HG02938 (cell line): ENCODE results near the gene TIE1.

ENCODE experiments used
- ATAC-seq: cut with Tn5 transposase; IDR thresholded peaks from one replicate; pipeline ENCODE4 v1.9.1; 2021; ENCODE audit warnings: mild to moderate bottlenecking, moderate library complexity; ENCODE audit not compliant: unreplicated experiment

Gene TIE1

DNA sequence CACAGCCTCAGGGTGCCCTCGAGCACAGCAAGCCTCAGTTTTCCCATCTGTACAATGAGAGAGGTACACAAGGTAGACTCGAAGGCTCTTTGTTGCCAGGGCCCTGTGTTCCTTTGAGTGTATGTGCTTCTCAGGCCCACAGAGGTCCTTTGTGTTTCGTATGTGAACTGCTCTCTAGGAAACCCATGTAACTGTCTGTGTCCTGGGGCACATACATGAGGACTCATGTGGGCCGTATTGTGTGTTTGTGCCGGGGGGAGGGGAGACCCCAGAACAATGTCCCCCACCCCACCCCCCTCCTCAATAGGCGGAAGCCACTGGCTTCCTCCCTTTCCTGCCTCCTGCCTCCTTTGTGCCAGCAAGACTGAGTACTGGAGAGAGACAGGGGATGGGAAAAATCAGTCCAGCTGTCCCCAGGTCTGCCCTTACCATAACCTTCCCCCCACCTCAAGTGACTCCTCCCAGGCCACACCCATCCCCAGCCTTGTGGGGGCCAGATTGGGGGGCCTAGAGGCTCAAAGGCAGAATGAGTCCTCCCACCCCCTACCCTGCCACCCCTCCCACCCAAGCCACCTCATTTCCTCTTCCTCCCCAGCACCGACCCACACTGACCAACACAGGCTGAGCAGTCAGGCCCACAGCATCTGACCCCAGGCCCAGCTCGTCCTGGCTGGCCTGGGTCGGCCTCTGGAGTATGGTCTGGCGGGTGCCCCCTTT lies at the start of gene TIE1:
TIE1 (plus strand) TSS at position 605 of the 717 bp plus-strand sequence; CDS start at position 695, 90 bp downstream.
- ATAC-seq: no peak

DNA sequence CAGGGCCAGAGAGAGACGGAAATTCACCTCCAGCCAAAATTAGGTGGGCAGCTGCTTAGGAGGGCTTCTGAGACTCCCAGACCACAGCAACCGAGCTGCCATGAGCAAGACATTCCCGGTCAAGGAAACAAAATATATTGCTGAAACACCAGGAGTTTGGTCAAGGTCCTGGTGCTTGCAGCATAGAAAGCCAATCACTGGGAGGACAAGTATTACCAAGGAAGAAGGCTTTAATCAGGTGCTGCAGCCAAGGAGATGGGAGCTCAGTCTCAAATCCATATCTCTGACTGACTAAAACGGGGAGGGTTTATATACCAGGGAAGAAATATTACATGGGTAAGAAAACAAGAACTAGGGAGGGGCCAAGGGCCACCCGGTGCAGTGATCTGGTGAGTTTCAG lies 49.8 kb upstream of the TIE1 start:
- no peak for ATAC-seq

DNA sequence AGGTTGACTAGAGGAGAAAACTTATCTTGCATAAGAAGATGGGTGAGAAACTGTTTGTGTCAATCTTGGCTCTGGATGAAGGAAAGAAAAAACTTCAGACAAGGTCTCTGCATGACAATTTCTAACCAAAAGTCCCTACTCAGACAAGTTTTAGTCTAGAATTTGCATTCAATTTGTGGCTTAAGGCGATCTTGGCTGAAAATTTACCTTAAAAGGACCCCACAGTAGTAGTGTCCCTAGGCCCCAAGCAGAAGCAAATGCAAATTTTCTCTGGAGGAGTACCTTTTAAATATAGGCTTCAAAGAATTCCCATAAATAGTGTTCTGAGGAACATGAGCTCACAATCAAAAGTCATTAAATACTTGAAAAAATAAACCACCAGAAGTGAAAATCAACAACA lies 48.6 kb upstream of the TIE1 start:
- ATAC-seq: no peak

DNA sequence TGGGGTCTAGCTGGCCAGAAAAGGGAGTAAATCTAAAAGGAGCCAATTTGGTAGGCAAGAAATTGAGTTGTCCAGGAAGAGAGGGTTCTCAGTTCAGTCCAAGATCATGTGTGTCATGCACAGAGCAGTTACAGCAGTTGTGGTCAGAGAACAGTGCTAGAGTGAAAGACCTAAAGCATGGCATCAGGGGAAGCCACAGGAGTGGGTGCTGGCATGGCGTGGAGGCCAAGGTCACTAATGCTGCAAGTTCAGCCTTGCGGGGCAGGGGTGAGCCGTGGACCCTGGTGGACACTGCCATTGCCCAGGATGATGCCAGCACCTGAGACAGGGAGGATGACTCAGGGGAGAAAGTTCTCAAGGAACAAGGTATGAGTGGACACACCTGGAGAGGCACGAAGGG lies 47.6 kb upstream of the TIE1 start:
- no peak for ATAC-seq

DNA sequence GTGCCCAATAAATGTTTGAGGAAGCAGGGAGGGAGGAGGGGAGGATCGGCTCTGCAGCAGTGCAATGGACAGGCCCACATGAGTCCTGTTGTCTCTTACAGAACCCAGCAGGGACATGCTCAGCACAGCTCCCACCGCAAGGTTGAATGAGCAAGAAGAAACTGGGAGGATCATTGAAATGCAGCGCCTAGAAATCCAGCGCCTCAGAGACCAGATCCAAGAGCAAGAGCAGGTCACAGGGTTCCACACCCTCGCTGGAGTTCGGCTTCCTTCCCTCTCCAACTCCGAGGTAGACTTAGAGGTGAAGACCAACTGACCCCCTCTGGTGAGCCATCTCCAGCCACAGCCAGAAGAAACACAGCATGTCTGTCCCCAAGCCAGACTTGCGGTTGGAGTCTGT lies 46.9 kb upstream of the TIE1 start:
- ATAC-seq: no peak

DNA sequence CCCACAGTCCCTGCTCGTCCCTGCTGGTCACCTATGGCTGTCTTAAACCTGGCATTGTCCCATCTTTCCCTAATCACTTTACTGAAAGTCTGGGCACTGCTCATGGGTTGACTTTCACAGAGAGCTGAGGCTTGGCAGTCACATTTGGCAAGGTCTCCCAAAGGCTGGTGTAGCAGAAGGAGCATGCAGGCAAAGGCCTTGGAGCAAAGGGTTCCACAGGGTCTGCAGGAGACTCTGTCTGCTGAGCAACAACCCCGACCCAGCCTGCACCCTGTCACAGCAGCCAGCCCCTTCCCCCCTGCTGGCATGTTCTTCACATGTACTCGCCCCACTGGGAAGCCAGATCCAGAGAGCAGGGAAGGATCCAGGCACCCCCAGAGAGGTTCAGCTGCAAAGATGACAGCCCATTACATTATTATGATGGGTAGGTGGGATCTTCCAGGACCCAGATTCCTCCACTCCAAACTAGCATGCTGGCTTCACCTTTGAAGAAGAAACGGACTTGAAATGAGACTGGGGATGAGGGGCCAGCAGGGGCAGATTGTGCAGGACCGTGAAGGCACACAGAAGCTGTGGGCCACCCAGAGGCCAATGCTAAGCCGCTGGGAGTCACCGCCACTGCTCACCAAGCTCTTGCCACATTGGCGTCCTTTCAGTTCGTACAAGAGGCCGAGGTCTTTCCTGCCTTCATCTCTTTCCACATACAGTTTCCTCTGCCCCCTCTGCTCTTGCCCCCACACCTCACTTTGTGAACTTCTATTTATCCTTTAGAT lies 45.2 kb upstream of the TIE1 start:
- no peak for ATAC-seq

DNA sequence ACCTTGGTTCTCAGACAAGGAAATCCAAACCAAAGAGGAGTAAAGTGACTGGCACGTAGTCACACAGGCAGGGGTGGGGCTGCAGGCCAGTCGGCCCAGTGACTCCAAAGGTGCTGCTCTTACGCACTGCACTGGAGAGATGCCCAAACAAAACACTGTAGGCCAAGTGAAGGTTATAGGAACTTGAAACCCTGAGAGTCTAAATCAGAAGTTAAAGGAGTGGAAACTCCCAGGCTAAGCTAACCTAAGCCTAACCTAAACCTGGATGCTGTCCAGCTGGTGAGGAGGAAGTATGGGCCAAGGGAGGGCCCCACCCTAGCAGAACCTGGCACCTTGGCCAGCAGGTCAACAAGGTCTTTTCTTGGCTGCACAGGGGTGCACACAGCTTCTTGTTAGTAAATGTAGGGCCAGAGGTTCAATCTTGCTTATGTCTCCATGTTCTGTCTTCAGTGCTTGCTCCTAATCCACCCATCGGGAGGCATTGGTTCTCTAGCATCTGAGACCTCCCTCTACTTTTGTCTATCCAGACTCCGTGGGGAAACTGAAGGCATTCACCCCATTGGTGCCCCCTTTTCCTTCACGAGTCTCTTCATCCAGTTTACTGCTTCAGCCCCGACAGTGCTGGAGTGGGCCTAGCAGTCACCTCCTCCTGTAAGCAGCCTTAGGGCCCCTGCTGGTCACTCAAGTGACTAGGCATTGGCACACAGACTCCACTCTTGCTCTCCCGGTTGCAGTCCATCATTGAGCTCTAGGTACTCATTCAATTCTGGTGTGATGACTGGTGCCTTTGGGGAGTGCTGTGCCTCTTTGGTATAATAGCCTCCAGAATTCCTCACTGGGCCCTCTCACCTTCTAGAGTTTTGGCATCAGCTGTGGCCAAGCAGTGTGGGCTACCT lies 43.9 kb upstream of the TIE1 start:
- no peak for ATAC-seq

DNA sequence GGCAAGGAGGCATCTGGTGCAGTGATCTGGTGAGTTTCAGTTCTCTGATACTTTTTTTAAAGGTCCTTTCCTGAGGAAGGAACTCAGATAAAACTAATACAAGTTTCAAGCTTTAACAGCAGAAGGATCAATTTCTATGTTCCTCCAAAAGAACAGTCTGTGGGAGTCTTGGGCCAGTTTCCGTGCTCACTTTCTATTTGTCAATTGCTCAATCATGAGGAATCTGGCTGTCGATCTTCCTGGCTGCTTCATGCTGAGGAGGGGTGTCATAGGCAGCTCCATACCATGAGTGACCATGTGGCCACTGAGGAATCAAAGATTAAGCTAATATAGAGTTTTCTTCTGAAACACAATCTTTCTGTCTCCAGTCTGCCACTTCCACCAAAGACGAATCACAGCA lies 42.4 kb upstream of the TIE1 start:
- ATAC-seq: no peak

DNA sequence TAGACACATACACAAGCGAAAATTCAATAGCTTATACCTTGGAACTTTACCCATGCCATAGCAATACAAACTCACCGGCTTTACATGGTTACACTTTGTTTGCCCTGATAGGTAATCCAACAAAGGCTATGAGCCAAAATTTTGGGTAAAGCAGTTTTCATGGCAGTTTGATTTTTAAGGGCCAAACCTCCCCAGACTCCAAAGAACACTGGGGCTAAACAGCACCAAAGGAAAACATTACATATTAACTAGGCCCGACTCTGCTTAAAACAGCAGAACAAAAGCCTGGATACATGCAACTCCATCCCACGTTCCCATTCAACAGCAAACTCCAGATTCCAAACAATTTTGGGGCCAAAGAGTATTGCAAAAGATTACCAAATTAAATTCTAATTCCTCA lies 35.4 kb upstream of the TIE1 start:
- ATAC-seq: no peak

DNA sequence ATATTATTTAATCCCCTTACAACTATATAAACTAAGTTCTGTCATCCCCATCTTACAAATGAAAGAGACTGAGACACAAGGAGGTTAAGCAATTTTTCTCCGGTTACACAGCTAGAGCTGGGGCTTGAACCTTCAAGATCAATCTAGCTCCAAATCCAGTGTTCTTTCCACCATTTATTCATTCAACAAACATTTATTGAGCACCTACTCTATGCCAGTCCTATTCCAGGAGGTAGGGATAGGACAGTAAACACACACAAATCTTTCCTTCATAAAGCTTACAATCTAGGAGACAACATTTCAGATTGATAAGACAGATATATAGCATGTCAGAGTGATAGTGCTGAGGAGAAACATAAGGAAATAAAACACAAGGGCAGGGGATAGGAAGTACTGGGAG lies 33.9 kb upstream of the TIE1 start:
- ATAC-seq: no peak

DNA sequence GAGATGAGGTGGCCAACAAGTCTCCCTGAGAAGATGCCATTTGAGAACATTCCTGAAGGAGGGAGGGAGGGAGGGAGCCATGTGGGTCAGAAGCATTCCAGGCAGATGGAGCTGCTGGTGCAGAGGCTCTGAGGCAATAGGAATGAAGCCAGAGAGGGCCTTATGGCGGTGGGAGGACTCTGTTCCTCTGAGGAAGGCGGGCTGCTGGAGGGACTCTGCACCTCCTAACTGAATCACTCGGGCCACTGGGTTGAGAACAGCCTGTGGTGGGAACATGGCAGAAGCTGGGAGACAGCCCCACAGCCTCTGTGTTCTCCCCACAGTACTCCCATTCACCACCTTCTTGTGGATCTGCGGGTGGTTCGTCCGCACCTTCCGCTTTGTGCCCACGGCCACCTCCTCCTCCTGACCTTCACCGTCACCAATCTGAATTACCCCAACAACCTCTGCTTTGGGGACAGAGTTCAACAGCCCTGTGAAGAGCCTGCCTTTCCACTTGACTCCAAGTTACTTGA lies 33.4 kb upstream of the TIE1 start:
- ATAC-seq: no peak

DNA sequence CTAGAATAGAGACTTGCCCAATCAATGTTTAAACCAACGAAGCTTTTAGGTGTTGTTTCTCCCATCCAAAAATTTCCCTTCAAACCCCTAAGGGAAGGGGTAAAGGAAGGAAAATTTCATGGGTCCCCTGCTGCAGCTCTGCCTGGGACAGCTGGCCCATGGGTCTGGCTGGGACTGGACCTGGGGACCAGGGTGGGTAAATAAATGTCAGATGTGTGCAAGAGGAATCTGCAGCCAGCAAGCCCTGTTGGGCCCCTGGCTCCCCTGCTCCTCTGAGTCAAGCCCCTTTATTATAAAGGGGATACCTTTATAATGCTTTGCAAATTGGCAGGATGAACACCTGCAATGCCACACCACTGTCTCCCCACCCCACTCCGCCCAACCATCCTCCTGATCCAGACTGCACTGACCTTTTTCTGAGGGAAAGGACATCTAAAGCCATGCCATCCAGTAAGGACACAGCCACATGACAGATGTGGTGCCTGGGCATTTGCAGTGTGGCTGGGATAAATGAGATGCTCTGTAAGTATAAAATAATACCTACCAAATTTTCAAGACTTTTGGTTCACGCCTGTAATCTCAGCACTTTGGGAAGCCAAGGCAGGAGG lies 32.9 kb upstream of the TIE1 start:
- ATAC-seq: no peak

DNA sequence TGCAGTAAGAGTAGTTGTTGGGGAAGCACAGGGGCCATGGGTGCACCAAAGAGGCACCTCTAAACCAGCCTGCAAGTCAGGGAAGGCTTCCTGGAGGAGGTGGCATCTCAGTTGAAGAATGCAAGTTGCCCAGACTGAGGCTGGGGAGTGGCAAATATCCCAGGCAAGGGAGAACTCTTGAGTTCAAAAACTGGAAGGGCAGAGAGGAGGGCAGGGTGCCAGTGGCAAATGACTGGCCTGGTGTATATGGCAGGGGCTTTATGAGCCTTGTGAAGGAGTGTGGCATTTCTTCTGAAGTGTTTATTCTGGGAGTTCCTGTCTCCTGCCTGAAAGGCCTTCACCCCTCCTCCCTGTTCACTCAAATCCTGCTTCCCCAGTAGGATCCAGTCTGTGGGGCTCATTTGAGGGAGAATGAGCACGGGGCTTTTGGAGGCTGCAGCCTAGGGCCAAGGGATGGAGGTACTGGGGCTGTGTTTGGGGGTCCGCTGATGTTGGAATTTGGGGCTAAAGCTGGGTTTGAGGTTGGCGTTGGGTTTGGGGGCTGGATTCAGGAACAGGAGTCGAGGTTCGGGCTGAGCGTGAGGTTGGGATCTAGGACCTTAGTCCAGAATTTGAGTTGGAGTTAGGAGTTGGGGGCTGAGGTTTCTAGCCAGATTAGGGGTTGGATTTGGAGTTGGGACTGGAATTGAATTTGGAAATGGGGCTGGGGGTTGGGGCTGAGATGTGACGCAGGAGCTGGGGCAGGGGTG lies 31.0 kb upstream of the TIE1 start, which contains the start of gene TMEM125:
TMEM125 (plus strand) TSS at position 357 of the 749 bp plus-strand sequence. CDS start 2,740 bp downstream, outside the sequence.
- ATAC-seq: no peak

DNA sequence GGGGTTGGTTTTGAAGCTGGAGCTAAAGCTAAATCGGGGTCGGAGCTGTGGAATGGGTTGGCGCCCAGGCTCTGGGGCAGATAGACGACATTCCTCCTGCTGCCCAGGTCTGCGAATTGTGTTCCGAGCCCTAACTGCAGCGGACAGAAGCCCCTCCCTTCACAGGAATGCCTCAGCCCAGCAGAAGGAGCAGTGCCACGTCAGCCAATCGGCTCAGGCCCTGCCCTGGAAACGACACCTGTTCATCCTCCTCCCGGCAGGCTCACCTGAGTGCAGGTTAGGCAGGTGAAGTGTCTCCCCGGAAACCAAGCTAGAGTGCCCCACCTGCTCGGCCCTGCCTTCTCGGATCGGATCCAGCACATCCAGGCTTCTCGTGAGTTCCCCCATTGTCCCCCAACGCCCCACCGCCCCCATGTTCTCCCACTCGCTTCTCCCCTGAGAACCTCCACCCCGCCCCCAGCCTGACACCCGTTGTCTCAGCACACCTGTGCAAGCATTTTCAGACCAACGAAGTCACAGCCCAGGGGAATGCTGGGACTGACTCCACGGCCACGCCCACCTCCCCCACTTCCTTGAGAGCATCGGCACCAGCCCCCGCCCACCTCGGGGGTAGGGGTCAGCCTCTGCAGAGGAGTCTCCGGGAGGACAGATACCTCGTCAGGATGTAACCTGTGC lies 30.2 kb upstream of the TIE1 start:
- ATAC-seq: no peak

DNA sequence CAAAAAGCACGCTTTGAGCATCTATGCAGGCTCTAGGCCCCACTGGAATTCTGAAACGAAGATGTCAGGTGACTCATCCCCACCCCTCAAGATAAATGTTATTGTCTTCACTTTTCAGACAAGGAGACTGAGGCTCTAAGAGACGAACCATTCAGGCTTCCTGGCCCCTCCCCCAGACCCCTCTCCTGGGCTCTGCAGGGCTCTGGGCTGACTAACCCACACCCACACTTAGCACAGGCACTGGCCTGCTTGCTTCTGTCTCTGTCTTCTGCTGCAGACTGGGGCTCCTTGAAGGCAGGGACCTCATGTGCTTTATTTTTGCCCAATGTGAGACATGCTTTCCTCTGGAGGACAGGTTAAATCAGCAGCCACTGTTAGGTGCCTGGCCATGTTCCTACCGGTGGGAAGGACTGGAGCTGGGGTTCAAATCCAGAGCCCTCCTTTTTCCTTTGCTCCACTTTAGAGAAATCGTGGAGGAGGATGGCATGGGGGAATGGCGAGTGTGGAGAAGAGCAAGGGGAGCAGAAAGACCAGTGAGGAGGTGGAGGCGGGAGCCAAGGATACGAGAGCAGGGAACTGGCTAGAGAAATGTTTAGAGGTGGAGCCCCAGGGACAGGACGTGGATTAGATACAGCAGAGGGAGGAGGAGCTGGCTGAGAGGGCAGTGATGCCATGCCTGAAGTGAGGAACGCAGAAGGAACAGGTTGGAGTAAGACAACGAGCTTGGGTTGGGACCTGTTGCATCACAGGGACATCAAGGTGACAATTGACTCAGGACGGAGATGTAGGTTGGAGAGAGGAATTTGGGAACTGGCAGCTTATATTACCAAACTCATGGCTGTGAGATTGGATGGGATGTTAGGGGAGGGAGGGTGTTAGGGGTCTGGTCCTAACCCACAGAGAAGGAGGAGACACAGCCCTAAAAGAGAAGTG lies 29.3 kb upstream of the TIE1 start:
- no peak for ATAC-seq

DNA sequence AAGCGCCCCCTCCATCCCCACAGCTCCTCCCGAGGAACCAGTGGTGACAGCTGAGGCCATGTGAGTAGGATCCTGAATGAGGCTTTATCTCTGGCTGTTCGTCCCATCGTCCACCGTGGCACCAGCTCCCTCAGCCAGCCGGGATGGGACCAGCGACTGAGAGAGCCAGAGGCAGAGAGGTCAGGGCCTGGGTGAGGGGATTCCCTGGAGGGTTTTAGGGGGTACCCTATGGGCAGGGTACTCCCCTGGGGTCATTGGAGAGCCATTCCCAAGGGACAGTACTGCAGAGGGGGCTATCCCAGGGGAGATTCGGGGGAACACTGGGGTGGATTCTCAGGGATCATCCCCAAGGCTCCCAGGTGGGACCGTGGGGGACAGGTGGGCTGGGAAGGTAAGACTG lies 28.6 kb upstream of the TIE1 start:
- ATAC-seq: no peak

DNA sequence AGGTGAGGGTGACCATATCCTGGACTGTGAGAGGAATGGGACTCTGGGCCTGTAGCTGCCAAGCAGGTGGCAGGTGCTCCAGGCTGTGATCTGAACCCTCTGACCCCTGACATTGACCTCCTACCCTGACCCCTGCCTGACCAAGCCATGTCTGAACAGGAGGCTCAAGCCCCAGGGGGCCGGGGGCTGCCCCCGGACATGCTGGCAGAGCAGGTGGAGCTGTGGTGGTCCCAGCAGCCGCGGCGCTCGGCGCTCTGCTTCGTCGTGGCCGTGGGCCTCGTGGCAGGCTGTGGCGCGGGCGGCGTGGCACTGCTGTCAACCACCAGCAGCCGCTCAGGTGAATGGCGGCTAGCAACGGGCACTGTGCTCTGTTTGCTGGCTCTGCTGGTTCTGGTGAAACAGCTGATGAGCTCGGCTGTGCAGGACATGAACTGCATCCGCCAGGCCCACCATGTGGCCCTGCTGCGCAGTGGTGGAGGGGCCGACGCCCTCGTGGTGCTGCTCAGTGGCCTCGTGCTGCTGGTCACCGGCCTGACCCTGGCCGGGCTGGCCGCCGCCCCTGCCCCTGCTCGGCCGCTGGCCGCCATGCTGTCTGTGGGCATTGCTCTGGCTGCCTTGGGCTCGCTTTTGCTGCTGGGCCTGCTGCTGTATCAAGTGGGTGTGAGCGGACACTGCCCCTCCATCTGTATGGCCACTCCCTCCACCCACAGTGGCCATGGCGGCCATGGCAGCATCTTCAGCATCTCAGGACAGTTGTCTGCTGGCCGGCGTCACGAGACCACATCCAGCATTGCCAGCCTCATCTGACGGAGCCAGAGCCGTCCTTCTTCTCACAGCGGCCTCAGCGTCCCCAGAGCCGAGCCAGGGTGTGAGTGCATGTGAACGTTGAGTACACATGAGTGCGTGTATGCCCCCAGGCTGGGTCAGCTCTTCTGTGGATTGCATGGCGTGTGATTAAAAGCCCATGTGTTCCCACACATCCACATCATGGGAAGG lies 27.9 kb upstream of the TIE1 start:
- no peak for ATAC-seq
